Cardiac muscle cell (in vitro differentiated cells and primary cell): ENCODE results near the gene ARMH2. TPM values are rescaled to one million over a fixed set of nuclear protein-coding genes. Genes with fewer than 3 reads are reported as not detected.

Source experiments
- DNase-seq, 2 donors: peaks; one replicate each; pipeline versions ENCODE4 v3.0.0 to v3.0.0-alpha.2; 2010 to 2017; ENCODE audit warnings: low read depth in 1 of 2, low spot score in 1 of 2
- H3K27ac ChIP-seq: fragments of 200-600 bp; sonication (generic); 2 replicates; pipeline ENCODE4 v1.5.1; 2016
- H3K27me3 ChIP-seq: fragments of 200-600 bp; sonication (generic); 2 replicates; pipeline ENCODE4 v1.6.0; 2016; ENCODE audit warnings: control low read depth
- H3K36me3 ChIP-seq: fragments of 200-600 bp; sonication (generic); 2 replicates; pipeline ENCODE4 v1.5.1; 2016; ENCODE audit warnings: control low read depth
- H3K4me1 ChIP-seq: fragments of 200-600 bp; sonication (generic); 2 replicates; pipeline ENCODE4 v1.8.1; 2017; ENCODE audit warnings: low read depth, mild to moderate bottlenecking, mixed run types
- H3K4me3 ChIP-seq: fragments of 200-600 bp; sonication (generic); 2 replicates; pipeline ENCODE4 v1.5.1; 2016; ENCODE audit warnings: mild to moderate bottlenecking
- H3K9me3 ChIP-seq: fragments of 200-600 bp; sonication (generic); 2 replicates; pipeline ENCODE4 v1.5.1; 2017; ENCODE audit warnings: low read depth, mild to moderate bottlenecking, control low read depth
- CTCF ChIP-seq: IDR thresholded peaks from 2 replicates; pipeline ENCODE4 v1.5.1; 2012; ENCODE audit warnings: low read depth, mild to moderate bottlenecking, low read length
- polyA plus RNA-seq: library from polyadenylated mRNA; unstranded; fragments of >200 nt; fragmentation: Nextera tagmentation; extraction: Ambion mirVana; gene quantifications from 2 replicates; pipeline ENCODE4 v1.2.1, GENCODE V29; 2016
- total RNA-seq: library from RNA; depleted of rRNA; stranded (reverse); fragments of >200 nt; gene quantifications from 2 replicates; pipeline ENCODE4 v1.2.3, GENCODE V29; 2016

ARMH2 gene
- total and polyA plus RNA-seq, 2 experiments from 2014 or later, result not detected

- Histone ChIP-seq H3K4me3 (no peak overlapping the region), H3K4me1 (peaks cover 24% of the 10 kb centered on the region)
These were observed 811 bp upstream of the ARMH2 start for GRCh38 chr6:24799541-24799915.

GRCh38 chr6:24797596-24798216 lies 1.0 kb downstream of the ARMH2 start:
- no peaks in the 10 kb centered on the region for H3K9me3 ChIP-seq
- no peak for TF ChIP-seq CTCF

More at GRCh38 chr6:24799541-24799915, 811 bp upstream of the ARMH2 start:
- H3K36me3 ChIP-seq, result no peaks in the 10 kb centered on the region
- no peak for TF ChIP-seq CTCF
- no peaks in the 10 kb centered on the region for H3K9me3 ChIP-seq
- no peak for DNase-seq
- H3K27ac ChIP-seq, result peak overlapping the region; percentile 5
- no peaks in the 10 kb centered on the region for H3K27me3 ChIP-seq

GRCh38 chr6:24796616-24797290 lies 2.0 kb downstream of the ARMH2 start:
- Histone ChIP-seq H3K9me3 (no peaks in the 10 kb centered on the region), H3K36me3 (no peaks in the 10 kb centered on the region), H3K4me3 (no peak overlapping the region), H3K27ac (no peak overlapping the region), H3K27me3 (no peaks in the 10 kb centered on the region), H3K4me1 (peaks cover 24% of the 10 kb centered on the region)
- DNase-seq, result no peak
- TF ChIP-seq CTCF, result no peak

More at GRCh38 chr6:24797596-24798216, 1.0 kb downstream of the ARMH2 start:
- Histone ChIP-seq H3K4me3 (no peak overlapping the region), H3K36me3 (no peaks in the 10 kb centered on the region), H3K27ac (no peak overlapping the region), H3K27me3 (no peaks in the 10 kb centered on the region), H3K4me1 (peaks cover 24% of the 10 kb centered on the region)
- DNase-seq, result peak in 1 of 2 donors; percentile 21

- Histone ChIP-seq H3K27ac (no peak overlapping the region), H3K9me3 (no peaks in the 10 kb centered on the region), H3K4me1 (peaks cover 24% of the 10 kb centered on the region), H3K27me3 (no peaks in the 10 kb centered on the region), H3K4me3 (no peak overlapping the region), H3K36me3 (no peaks in the 10 kb centered on the region)
- no peak for TF ChIP-seq CTCF
- peak in 1 of 2 donors; percentile 41 for DNase-seq
These were observed 3.6 kb downstream of the ARMH2 start for GRCh38 chr6:24795106-24795505.

GRCh38 chr6:24788031-24788665 lies 10.6 kb downstream of the ARMH2 start:
- Histone ChIP-seq H3K4me1 (no peaks in the 10 kb centered on the region), H3K27ac (no peak overlapping the region), H3K4me3 (no peak overlapping the region), H3K9me3 (no peaks in the 10 kb centered on the region), H3K27me3 (no peaks in the 10 kb centered on the region), H3K36me3 (peaks cover 30% of the 10 kb centered on the region)
- no peak for DNase-seq
- TF ChIP-seq CTCF, result no peak
